Trophoblast cell (in vitro differentiated cells and primary cell): ENCODE measurements around the gene MORN5. TPM values are rescaled to one million over a fixed set of nuclear protein-coding genes. Genes with fewer than 3 reads are reported as not detected.

Experiments used
- DNase-seq, 2 donors: peaks; one replicate each; pipeline ENCODE4 v3.0.0-alpha.2; 2016
- H2AFZ ChIP-seq: 2 replicates; pipeline ENCODE4 v1.6.1; 2013; ENCODE audit warnings: low read length, moderate library complexity, mild to moderate bottlenecking; ENCODE audit not compliant: insufficient read depth, poor library complexity
- H2AK5ac ChIP-seq: 2 replicates; pipeline ENCODE4 v1.6.1; 2013; ENCODE audit warnings: mild to moderate bottlenecking, low read length
- H2BK120ac ChIP-seq: 2 replicates; pipeline ENCODE4 v1.6.1; 2013; ENCODE audit warnings: low read length, mild to moderate bottlenecking, moderate library complexity; ENCODE audit not compliant: insufficient read depth, poor library complexity
- H2BK12ac ChIP-seq: 2 replicates; pipeline ENCODE4 v1.6.1; 2013; ENCODE audit warnings: mild to moderate bottlenecking, low read length, moderate library complexity
- H2BK5ac ChIP-seq: 2 replicates; pipeline ENCODE4 v1.6.1; 2013; ENCODE audit warnings: low read length, low read depth, moderate library complexity, mild to moderate bottlenecking; ENCODE audit not compliant: poor library complexity
- H3K14ac ChIP-seq: 2 replicates; pipeline ENCODE4 v1.6.1; 2013; ENCODE audit warnings: mild to moderate bottlenecking, low read length
- H3K18ac ChIP-seq: 2 replicates; pipeline ENCODE4 v1.6.1; 2013; ENCODE audit warnings: mild to moderate bottlenecking, low read length
- H3K23ac ChIP-seq: 2 replicates; pipeline ENCODE4 v1.6.1; 2013; ENCODE audit warnings: low read length
- H3K27ac ChIP-seq: 2 replicates; pipeline ENCODE4 v1.5.1; 2013; ENCODE audit warnings: low read depth, mild to moderate bottlenecking, inconsistent platforms, low read length, moderate library complexity
- H3K27me3 ChIP-seq: 2 replicates; pipeline ENCODE4 v1.6.1; 2013; ENCODE audit warnings: inconsistent platforms, mild to moderate bottlenecking, low read length, moderate library complexity; ENCODE audit not compliant: insufficient read depth
- H3K36me3 ChIP-seq, 2 experiments: 1 replicate in 1 of 2; 2 replicates in 1 of 2; pipeline ENCODE4 v1.6.1; 2013; ENCODE audit warnings: low read length in 2 of 2, mild to moderate bottlenecking in 2 of 2, moderate library complexity in 1 of 2; ENCODE audit not compliant: insufficient read depth in 2 of 2, control insufficient read depth in 1 of 2
- H3K4ac ChIP-seq: 2 replicates; pipeline ENCODE4 v1.6.1; 2013; ENCODE audit warnings: low read depth, mild to moderate bottlenecking, low read length, moderate library complexity
- H3K4me1 ChIP-seq, 2 experiments: 1 replicate in 1 of 2; 2 replicates in 1 of 2; pipeline ENCODE4 v1.6.1; 2013; ENCODE audit warnings: low read length in 2 of 2, mild to moderate bottlenecking in 2 of 2, moderate library complexity in 1 of 2; ENCODE audit not compliant: insufficient read depth in 2 of 2, control insufficient read depth in 1 of 2
- H3K4me2 ChIP-seq: 2 replicates; pipeline ENCODE4 v1.6.1; 2013; ENCODE audit warnings: inconsistent platforms, mild to moderate bottlenecking, low read length, moderate library complexity
- H3K4me3 ChIP-seq: 2 replicates; pipeline ENCODE4 v1.5.1; 2013; ENCODE audit warnings: mild to moderate bottlenecking, low read depth, low read length, inconsistent platforms
- H3K79me1 ChIP-seq: one replicate; pipeline ENCODE4 v1.6.1; 2013; ENCODE audit warnings: low read length
- H3K79me2 ChIP-seq: 2 replicates; pipeline ENCODE4 v1.6.1; 2013; ENCODE audit warnings: low read length, mild to moderate bottlenecking; ENCODE audit not compliant: control insufficient read depth, insufficient read depth, poor library complexity
- H3K9ac ChIP-seq: 2 replicates; pipeline ENCODE4 v1.6.1; 2013; ENCODE audit warnings: mild to moderate bottlenecking, low read length
- H3K9me3 ChIP-seq: 2 replicates; pipeline ENCODE4 v1.6.1; 2013; ENCODE audit warnings: low read depth, mild to moderate bottlenecking, control low read depth, inconsistent platforms, low read length; ENCODE audit not compliant: insufficient read depth
- H4K12ac ChIP-seq: 2 replicates; pipeline ENCODE4 v1.6.1; 2013; ENCODE audit warnings: low read depth, mild to moderate bottlenecking, low read length, moderate library complexity
- H4K8ac ChIP-seq: 2 replicates; pipeline ENCODE4 v1.6.1; 2013; ENCODE audit warnings: low read depth, mild to moderate bottlenecking, low read length, moderate library complexity
- H4K91ac ChIP-seq: one replicate; pipeline ENCODE4 v1.6.1; 2013; ENCODE audit warnings: low read depth, mild to moderate bottlenecking, low read length, moderate library complexity
- whole genome bisulfite sequencing: extraction: QIAGEN DNeasy Blood & Tissue Kit; methylation state at CpG from one replicate; pipeline ENCODE4 v1.1.7; 2013; ENCODE audit warnings: missing lambda C conversion rate; ENCODE audit not compliant: insufficient read length, insufficient coverage; ENCODE audit errors: extremely low coverage; 5-methylcytosine and 5-hydroxymethylcytosine counted together
- polyA plus RNA-seq: library from polyadenylated mRNA; stranded (reverse); fragments of 200-250 nt; gene quantifications from 2 replicates; pipeline ENCODE4 v1.2.3, GENCODE V29; 2013

The MORN5 gene
- polyA plus RNA-seq = not detected in 2 replicates

DNA sequence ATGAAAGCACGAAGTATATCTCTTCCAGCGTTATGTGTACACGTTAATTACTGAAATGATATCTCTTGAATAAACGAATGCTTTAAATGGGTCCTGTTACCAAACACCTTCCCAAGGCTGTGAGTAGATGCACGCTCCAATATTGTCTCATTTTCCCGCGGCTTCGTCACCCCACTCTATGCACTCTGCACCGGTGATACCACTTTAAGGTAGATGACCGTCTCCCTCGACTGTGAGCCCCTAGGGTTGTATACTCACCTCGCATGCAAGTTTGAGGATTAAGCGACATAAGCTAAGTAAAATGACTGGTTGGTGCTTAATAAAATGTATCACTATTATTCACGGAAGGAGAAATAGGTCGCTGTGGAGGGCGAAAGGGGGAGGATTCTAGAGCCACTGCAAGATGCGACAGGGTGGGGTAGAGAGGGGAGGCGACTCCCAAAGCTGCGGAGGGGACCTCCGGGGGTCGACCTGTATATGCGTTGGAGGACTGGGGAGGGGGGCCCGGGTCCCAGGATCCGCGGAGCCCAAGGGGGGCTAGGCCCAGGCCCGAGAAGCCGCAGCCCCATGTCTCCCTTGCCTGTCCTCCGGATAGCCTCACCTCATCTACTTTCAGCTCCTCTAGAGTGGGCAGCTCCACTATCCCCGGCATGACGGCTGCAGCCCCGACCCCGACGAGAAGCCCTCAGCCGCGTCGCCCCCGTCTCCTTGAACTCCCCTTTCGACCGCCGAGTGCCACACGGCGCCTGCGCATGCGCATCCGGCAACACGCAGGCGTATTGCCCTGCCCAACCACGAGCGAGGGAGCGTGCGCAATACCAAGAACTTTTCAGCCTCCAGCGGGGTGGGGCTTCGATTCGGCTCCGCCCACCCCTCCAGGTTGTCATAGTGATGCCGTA lies at the start of gene MORN5, which contains the start of gene NDUFA8:
TSS of gene MORN5 (plus strand) at position 883 of the 899 bp plus-strand sequence. CDS start 65 bp downstream, outside the sequence.
TSS of gene NDUFA8 (minus strand) at position 754 of the 899 bp plus-strand sequence. CDS start at position 652, 102 bp downstream.
- H3K4me3 ChIP-seq = peak within 1 kb of the TSS; percentile 98
- H2BK12ac ChIP-seq = no peak within 1 kb of the TSS

DNA sequence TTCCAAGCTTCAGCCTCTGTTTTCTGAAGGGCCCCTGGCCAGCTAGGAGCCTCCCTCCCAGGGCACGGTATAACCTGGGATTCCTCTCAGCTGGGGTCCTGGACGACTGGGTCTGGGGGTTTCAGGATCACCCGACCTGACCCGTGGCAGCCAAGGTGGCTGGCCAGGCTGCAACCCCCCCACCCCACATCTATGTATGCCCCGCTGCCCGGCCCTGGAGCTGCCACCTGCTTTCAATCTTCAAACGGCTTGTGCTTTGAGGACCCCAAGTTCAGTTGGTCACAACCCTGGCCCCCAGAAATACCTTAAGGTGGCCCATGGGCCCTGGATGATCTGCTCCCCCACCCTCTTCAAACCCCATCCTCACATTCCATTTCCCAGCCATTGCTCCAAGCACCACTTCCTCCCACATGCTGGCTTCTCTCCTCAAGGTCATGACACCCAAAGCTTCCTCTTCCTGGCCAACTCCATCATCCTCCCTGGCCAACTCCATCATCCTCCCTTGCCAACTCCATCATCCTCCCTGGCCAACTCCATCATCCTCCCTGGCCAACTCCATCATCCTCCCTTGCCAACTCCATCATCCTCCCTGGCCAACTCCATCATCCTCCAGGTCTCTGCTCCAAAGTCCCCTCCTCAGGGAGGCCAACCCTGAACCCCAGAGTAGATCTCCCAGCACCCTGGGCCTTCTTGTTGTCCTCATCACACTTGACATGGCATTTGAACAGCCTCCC lies 49.4 kb upstream of the MORN5 start:
- no CpG with 5 or more reads among the region's 7 CpGs for whole genome bisulfite sequencing
- no peak overlapping the region for H2AK5ac ChIP-seq
- no peak overlapping the region for H4K91ac ChIP-seq
- no peak overlapping the region for H2BK5ac ChIP-seq
- H3K23ac ChIP-seq = no peak overlapping the region
- H2BK12ac ChIP-seq = no peak overlapping the region
- H3K18ac ChIP-seq = no peak overlapping the region
- H3K27ac ChIP-seq = no peak overlapping the region
- no peaks in the 10 kb centered on the region for H3K9me3 ChIP-seq
- no peak overlapping the region for H2BK120ac ChIP-seq
- no peak overlapping the region for H4K12ac ChIP-seq
- H3K14ac ChIP-seq = no peak overlapping the region
- H4K8ac ChIP-seq = no peak overlapping the region
- no peaks in the 10 kb centered on the region for H3K79me1 ChIP-seq
- no peak overlapping the region for H3K9ac ChIP-seq
- no peaks in the 10 kb centered on the region for H3K27me3 ChIP-seq
- H3K79me2 ChIP-seq = no peaks in the 10 kb centered on the region
- no peak overlapping the region for H3K4me2 ChIP-seq
- no peaks in the 10 kb centered on the region for H3K36me3 ChIP-seq
- DNase-seq = no peak
- no peak overlapping the region for H3K4me3 ChIP-seq
- no peak overlapping the region for H3K4ac ChIP-seq
- no peaks in the 10 kb centered on the region for H3K4me1 ChIP-seq
- no peak overlapping the region for H2AFZ ChIP-seq

More for the DNA sequence above, at the start of gene MORN5, which contains the start of gene NDUFA8:
- no peak within 1 kb of the TSS for H3K27ac ChIP-seq
- H2AK5ac ChIP-seq = peak within 1 kb of the TSS; percentile 35
- peaks cover 4% of the 10 kb centered on the region for H3K79me1 ChIP-seq
- H3K4me2 ChIP-seq = peak within 1 kb of the TSS; percentile 92
- H3K18ac ChIP-seq = peak within 1 kb of the TSS; percentile 97
- H3K14ac ChIP-seq = peak within 1 kb of the TSS; percentile 95
- peaks cover 0 to 4% of the 10 kb centered on the region in 2 experiments for H3K4me1 ChIP-seq
- H2AFZ ChIP-seq = peak within 1 kb of the TSS; percentile 97
- peak within 1 kb of the TSS; percentile 91 for H4K91ac ChIP-seq
- peak within 1 kb of the TSS; percentile 100 for H4K8ac ChIP-seq
- H3K9ac ChIP-seq = peak within 1 kb of the TSS; percentile 91
- peak within 1 kb of the TSS; percentile 75 for H2BK5ac ChIP-seq
- H3K27me3 ChIP-seq = no peaks in the 10 kb centered on the region
- no peaks in the 10 kb centered on the region for H3K36me3 ChIP-seq
- H3K79me2 ChIP-seq = peaks cover 5% of the 10 kb centered on the region
- no peaks in the 10 kb centered on the region for H3K9me3 ChIP-seq
- H4K12ac ChIP-seq = peak within 1 kb of the TSS; percentile 99
- WGBS = no CpG with 5 or more reads among the region's 56 CpGs
- H3K4ac ChIP-seq = peak within 1 kb of the TSS; percentile 82
- DNase-seq = peak; percentile 98 to 99
- no peak within 1 kb of the TSS for H3K23ac ChIP-seq
- H2BK120ac ChIP-seq = peak within 1 kb of the TSS; percentile 60

DNA sequence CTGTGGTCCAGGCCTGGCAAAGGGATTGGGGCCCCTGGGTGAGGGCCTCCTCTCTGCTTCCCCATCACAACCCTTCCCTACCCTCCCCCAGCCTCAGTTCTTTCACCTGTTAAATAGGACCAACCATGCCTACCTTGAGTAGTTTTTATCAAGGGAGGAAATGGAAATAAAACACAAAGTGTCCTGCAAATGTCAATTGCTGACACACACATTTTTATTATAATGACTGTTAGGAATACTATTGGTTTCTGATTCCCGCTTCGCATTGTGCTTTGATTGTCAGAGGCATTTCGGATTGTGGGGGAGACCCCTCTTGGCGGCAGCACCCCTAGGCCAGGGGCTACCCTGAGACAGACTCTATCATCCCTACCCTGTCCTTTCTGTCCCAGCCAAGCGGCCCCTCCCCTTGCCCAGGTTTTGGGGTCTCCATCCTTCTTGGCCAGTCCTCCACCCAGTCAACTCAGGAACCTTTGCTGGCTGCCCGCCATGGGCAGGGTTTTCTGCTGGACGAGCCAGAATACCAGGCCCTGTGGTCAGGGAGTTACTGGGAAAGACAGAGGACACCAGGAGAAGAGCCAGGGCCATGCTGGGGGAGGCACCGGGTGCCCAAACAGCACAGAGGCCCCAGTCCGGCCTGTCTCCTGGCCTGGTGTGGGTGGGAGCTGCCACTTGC lies 48.2 kb upstream of the MORN5 start:
- H3K27me3 ChIP-seq = no peaks in the 10 kb centered on the region
- no peak overlapping the region for H3K14ac ChIP-seq
- no peak for DNase-seq
- H3K4ac ChIP-seq = no peak overlapping the region
- no peak overlapping the region for H3K23ac ChIP-seq
- no peak overlapping the region for H4K91ac ChIP-seq
- H3K4me1 ChIP-seq = no peaks in the 10 kb centered on the region
- WGBS = no CpG with 5 or more reads among the region's 9 CpGs
- no peak overlapping the region for H3K4me3 ChIP-seq
- no peak overlapping the region for H2BK5ac ChIP-seq
- no peaks in the 10 kb centered on the region for H3K79me2 ChIP-seq
- no peaks in the 10 kb centered on the region for H3K9me3 ChIP-seq
- H3K9ac ChIP-seq = no peak overlapping the region
- H2AK5ac ChIP-seq = no peak overlapping the region
- no peak overlapping the region for H3K27ac ChIP-seq
- no peak overlapping the region for H4K12ac ChIP-seq
- no peak overlapping the region for H2BK12ac ChIP-seq
- H3K18ac ChIP-seq = no peak overlapping the region
- H3K4me2 ChIP-seq = no peak overlapping the region
- H4K8ac ChIP-seq = no peak overlapping the region
- no peak overlapping the region for H2AFZ ChIP-seq
- H3K36me3 ChIP-seq = no peaks in the 10 kb centered on the region
- H2BK120ac ChIP-seq = no peak overlapping the region
- H3K79me1 ChIP-seq = no peaks in the 10 kb centered on the region

DNA sequence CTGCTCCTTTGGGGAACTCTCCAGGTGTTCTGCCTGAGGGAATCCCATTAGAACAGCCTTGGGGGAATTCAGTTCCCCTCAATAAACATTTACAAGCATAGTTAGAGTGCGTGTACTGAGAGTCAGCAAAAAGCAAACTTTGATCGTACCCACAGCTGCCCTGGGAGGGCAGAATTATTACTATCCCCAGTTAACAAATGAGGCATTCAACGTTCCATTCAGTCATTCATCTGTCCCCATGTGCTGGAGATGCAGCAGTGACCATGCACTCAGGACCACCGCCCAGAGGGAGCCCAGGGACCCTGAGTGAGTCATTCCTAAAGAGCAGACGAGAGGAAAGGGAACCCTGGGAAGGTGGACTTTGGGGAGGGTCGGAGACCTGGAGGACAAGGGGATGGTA lies 47.5 kb upstream of the MORN5 start:
- no peak for DNase-seq
- Histone ChIP-seq H3K9me3 (no peaks in the 10 kb centered on the region), H2BK120ac (no peak overlapping the region), H4K8ac (no peak overlapping the region), H3K27ac (no peak overlapping the region), H3K9ac (no peak overlapping the region), H3K14ac (no peak overlapping the region), H4K12ac (no peak overlapping the region), H2BK5ac (no peak overlapping the region), H3K23ac (no peak overlapping the region), H3K36me3 (no peaks in the 10 kb centered on the region), H3K79me1 (no peaks in the 10 kb centered on the region), H3K27me3 (no peaks in the 10 kb centered on the region), H3K4me3 (no peak overlapping the region), H2AK5ac (no peak overlapping the region), H4K91ac (no peak overlapping the region), H2AFZ (no peak overlapping the region), H3K4me1 (no peaks in the 10 kb centered on the region), H3K4me2 (no peak overlapping the region), H2BK12ac (no peak overlapping the region), H3K79me2 (no peaks in the 10 kb centered on the region), H3K4ac (no peak overlapping the region), H3K18ac (no peak overlapping the region)
- WGBS = no CpG with 5 or more reads among the region's 6 CpGs
